Subcutaneous adipose tissue (tissue), 4 donors: ENCODE measurements around the gene RCAN2. TPM values are rescaled to one million over a fixed set of nuclear protein-coding genes. Genes with fewer than 3 reads are reported as not detected.

Source experiments
- total RNA-seq, 4 donors: library from RNA; depleted of rRNA; stranded (reverse); fragments of >200 nt; gene quantifications; one replicate each; pipeline ENCODE4 v1.1.0, GENCODE V29; 2016
- TF ChIP-seq, protein P1 (sequence below): fragments of 450-650 bp; IDR thresholded peaks from one replicate; pipeline ENCODE4 v1.5.1; 2016; ENCODE audit warnings: low read depth, mild to moderate bottlenecking, control low read depth, antibody characterized with exemption, moderate library complexity

The RCAN2 gene
- total RNA-seq, 4 donors from 2014 or later = 8.8 to 17.2 (median 13.7) TPM

DNA sequence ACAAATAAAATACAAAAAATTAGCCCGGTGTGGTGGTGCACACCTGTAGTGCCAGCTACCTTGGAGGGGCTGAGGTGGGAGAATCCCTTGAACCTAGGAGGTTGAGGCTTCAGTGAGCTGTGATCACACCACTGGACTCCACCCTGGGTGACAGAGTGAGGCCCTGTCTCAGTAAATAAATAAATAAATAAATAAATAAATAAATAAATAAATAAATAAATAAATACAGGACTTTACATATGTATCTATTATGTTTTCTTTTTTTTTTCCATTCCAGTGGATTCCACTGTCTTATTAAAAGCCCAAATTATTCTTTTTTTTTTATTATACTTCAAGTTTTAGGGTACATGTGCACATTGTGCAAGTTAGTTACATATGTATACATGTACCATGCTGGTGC is 279.3 kb downstream of the RCAN2 start:
- TF ChIP-seq, protein P1, sequence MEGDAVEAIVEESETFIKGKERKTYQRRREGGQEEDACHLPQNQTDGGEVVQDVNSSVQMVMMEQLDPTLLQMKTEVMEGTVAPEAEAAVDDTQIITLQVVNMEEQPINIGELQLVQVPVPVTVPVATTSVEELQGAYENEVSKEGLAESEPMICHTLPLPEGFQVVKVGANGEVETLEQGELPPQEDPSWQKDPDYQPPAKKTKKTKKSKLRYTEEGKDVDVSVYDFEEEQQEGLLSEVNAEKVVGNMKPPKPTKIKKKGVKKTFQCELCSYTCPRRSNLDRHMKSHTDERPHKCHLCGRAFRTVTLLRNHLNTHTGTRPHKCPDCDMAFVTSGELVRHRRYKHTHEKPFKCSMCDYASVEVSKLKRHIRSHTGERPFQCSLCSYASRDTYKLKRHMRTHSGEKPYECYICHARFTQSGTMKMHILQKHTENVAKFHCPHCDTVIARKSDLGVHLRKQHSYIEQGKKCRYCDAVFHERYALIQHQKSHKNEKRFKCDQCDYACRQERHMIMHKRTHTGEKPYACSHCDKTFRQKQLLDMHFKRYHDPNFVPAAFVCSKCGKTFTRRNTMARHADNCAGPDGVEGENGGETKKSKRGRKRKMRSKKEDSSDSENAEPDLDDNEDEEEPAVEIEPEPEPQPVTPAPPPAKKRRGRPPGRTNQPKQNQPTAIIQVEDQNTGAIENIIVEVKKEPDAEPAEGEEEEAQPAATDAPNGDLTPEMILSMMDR = no peak

DNA sequence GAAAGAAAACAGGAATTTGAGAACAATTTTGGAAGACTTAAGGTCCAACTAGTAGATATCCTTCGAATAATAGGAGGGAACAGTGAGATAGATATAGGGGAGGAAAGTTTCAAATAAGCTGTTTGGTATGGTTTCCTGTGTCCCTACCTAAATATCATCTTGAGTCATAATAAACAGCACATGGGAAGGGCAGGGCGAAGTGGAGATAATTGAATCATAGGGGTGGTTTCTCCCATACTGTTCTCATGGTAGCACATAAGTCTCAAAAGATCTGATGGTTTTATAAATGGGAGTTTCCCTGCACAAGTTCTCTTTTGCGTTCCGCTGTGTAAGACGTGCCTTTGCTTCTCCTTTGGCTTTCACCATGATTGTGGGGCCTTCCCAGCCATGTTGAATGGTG is 281.0 kb downstream of the RCAN2 start:
- TF ChIP-seq, protein P1 = no peak

DNA sequence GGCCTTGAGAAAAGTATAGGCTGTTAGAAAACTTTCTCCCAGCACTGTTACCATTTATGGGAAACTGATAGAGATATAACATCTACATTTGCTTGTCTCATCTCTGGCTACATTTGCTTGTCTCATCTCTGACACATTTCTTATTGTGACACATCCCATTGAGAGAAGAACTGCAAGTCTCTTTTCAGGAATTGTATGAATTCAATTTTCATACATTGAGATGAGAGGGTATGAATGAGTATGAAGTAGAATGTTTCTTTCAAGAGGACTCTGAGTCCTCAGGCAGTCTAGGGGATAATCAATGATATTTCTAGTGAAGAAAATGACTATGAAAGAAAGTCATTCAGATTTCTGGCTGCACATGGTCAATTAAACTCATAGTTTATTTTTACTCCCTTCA is 282.9 kb downstream of the RCAN2 start:
- TF ChIP-seq, protein P1 = no peak

DNA sequence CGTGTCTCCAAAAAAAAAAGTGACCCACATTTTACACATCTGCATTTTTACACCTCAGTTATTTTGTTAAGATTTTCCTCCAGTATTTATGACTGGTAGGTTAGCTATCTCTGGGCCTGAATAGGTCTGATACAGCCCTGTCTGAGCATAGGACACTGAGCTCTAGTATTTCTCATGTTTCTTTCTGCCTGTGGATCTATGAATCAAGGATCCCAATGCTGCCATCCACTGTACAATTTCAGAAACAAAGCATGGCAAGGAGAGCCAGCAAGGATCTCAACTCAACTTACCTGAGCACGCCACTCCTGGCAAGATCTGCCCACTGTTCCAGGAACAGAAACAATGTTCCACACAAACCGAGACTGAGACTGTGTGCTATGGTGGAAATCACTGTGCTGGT is 284.1 kb downstream of the RCAN2 start:
- TF ChIP-seq, protein P1 = no peak

DNA sequence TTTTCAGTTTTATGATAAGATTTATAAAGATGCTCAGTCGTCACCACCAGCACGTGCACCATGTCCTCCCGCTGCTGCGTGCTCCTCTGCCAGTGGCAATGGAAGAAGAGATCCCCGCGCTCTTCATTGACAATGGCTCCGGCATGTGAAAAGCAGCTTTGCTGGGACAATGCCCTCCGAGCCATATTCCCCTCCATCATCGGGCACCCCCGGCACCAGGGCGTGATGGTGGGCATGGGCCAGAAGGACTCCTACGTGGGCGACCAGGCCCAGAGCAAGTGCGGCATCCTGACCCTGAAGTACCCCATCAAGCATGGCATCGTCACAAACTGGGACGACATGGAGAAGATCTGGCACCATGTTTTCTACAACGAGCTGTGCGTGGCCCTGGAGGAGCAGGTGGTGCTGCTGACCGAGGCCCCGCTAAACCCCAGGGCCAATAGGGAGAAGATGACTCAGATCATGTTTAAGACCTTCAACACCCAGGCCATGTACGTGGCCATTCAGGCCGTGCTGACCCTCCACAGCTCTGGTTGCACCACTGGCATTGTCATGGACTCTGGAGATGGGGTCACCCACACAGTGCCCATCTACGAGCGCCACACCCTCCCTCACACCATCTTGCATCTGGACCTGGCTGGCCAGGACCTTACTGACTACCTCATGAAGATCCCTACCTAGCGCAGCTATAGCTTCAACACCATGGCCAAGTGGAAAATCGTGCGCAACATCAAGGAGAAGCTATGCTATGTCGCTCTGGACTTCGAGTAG is 286.2 kb downstream of the RCAN2 start:
- TF ChIP-seq, protein P1 = no peak

DNA sequence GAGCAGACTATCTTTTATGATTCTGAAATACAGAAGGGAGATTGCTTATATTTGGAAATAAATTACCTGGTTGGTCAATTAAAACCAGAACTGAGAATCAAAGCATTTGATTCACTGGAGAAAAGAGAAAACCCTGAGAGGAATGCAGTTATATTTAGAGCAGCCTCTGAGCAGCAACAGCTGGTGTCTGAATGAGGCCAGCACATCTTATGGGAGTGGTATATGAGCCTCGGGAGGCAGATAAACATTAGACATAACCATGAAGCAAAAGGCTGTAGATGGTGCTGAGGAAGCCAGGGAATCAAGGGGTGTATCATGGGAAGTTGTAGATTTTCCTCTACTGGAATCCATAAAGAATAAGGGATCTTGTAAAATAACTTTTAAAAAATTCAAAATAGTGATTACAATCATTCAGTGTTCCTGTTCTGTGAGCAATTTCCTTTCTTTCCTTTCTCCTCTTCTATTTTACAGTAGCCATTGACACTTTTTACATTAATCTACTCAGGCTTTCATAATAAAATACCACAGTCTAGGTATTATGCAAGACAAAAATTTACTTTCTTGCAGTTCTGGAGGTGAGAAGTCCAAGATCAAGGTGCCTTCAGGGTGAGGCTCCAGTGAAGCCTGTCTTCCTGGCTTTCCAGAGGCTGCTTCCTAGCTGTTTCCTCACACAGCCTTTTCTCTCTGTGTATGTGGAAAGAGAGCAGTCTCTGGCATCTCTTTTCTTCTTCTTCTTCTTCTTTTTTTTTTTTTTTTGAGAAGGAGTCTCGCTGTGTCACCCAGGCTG is 287.7 kb downstream of the RCAN2 start:
- TF ChIP-seq, protein P1 = no peak

DNA sequence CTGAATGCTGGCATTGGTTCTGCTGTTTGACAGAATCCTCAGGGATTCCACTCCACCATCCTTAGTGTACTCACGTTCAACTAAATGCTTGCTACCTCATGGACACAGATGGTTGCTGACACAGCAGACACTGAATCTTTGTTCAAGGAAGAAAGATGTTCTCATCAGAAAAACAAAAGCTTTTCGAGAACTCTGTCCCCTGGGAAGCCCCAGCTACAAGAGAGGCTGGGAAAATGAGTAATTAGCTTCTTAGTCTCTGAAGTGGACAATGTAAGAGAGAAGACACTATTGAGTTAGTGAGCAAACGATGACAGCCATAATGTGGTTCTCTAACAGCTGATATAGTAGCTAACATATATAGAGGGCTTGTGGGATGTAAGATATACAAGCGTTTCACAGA is 289.5 kb downstream of the RCAN2 start:
- TF ChIP-seq, protein P1 = no peak
